ENCODE measurements around the gene DHRS7B.

DNA sequence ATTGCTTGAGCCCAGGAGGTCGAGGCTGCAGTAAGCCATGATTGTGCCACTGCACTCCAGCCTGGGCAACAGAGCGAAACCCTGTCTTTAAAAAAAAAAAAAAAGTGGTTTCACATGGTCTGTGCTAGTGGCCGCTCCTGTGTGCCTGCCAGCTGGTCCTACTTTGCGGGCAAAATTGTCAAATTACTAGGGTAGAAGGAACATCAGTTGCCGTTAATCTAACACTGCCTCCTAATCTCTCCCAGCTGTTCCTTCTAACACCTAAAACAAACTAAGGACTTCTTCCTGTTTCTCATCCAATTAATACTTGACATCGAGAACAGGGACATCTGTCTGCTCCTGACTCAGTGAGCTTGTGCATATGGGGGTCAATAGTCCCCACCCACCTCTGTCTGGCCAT, 63.3 kb downstream of the DHRS7B start:
- TF ChIP-seq POLR2A (IDR thresholded peaks at IDR 0.05) (no peak), POLR2AphosphoS5 (IDR thresholded peaks at IDR 0.05) (no peak)
- TF ChIP-seq, protein P1, sequence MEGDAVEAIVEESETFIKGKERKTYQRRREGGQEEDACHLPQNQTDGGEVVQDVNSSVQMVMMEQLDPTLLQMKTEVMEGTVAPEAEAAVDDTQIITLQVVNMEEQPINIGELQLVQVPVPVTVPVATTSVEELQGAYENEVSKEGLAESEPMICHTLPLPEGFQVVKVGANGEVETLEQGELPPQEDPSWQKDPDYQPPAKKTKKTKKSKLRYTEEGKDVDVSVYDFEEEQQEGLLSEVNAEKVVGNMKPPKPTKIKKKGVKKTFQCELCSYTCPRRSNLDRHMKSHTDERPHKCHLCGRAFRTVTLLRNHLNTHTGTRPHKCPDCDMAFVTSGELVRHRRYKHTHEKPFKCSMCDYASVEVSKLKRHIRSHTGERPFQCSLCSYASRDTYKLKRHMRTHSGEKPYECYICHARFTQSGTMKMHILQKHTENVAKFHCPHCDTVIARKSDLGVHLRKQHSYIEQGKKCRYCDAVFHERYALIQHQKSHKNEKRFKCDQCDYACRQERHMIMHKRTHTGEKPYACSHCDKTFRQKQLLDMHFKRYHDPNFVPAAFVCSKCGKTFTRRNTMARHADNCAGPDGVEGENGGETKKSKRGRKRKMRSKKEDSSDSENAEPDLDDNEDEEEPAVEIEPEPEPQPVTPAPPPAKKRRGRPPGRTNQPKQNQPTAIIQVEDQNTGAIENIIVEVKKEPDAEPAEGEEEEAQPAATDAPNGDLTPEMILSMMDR (IDR thresholded peaks at IDR 0.05 in 8 of 11, conservative IDR thresholded peaks at IDR 0.05 in 3 of 11): no peak

All from spleen (tissue), 7 donors.